HG02943 (cell line): Measurements from ENCODE around the gene LMBR1.
"Not testable (repeated sequence)": the region's sequence is repeated elsewhere in the genome, so short reads cannot be mapped to it uniquely, and the experiment has no call there.

Experiments
- ATAC-seq: cut with Tn5 transposase; IDR thresholded peaks from one replicate; pipeline ENCODE4 v1.9.1; 2021; ENCODE audit warnings: mild to moderate bottlenecking, low read depth, moderate library complexity; ENCODE audit not compliant: unreplicated experiment

The LMBR1 gene

DNA sequence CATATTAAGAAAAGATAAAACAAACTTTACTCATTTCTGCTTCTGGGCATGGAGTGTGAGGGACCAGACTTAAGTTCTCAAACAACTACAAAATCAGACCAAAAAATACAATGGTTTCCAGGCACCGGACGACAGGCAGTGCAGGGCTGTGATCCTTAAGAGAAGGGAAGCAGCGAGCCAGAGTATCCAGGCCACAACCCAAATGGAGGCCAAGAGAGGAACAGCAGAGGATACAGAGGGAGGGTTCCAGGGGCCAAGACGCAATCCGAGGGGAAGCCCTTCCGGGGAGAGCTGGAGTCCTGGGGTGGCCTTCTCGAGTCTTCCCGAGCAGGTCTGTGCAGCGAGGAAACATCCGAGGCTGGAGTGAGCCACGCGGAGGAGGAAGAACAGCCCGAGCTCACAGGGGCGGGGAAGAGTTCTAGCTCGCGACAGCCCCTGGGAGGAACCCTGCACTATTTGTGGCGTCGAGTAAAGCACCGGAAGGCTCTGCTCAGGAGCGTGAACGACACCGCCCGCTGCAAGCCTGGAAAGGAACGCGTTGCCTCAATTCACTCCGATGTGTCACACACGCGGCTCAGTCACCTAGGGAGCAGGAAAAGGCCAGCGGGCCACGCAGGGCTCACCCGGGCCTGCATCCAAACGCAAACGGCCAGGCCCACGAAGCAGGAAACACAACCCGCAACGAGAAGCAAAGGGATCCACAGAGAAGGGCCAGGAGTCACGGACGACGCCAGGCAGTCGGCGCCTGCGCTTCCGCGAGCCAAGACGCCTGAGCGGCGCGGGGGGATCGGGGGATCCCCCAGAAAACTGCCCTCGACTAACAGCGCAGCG lies 253.3 kb downstream of the LMBR1 start:
- peak; percentile 18 for ATAC-seq

DNA sequence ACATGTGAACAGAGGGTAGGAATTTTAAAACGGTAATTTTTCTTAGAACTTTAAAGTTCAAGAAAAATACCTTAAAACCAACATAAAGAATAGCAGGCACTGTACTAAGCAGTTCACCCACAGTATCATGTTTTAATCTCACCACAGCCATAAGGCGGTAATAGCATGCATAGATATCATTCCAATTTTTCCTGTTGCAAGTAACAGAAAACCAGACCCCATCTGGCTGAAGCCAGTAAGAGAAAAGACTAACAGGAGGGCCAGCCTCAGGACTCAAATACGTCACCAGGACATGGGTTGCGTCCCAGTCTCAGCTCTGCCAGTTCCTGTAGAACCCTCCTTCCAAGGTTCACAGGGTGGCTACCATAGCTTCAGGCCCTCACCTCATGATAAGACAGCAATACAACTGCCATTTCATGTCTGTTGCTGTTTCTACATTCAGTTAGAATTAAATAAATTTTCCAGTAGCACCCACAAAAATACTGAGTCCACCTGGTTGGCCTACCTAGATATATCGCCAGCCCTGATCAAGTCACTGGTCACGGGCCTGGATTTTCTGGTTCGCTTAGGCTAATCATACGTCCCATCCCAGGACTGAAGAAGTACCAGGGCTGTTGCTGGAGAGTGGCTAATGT lies 254.4 kb downstream of the LMBR1 start:
- no peak for ATAC-seq

DNA sequence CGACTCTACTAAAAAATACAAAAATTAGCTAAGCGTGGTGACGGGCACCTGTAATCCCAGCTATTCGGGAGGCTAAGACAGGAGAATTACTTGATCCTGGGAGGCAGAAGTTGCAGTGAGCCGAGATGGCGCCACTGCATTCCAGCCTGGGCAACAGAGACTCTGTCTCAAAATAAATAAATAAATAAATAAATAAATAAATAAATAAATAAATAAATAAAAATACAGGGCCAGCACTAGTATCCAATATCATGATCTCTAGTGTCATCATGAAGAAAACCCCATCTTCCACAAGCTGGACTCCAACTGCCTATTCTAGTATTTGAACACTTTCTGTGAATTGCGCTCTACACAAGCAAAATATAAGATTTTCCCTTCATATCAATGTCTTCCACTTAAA lies 255.9 kb downstream of the LMBR1 start:
- not testable (repeated sequence) for ATAC-seq

DNA sequence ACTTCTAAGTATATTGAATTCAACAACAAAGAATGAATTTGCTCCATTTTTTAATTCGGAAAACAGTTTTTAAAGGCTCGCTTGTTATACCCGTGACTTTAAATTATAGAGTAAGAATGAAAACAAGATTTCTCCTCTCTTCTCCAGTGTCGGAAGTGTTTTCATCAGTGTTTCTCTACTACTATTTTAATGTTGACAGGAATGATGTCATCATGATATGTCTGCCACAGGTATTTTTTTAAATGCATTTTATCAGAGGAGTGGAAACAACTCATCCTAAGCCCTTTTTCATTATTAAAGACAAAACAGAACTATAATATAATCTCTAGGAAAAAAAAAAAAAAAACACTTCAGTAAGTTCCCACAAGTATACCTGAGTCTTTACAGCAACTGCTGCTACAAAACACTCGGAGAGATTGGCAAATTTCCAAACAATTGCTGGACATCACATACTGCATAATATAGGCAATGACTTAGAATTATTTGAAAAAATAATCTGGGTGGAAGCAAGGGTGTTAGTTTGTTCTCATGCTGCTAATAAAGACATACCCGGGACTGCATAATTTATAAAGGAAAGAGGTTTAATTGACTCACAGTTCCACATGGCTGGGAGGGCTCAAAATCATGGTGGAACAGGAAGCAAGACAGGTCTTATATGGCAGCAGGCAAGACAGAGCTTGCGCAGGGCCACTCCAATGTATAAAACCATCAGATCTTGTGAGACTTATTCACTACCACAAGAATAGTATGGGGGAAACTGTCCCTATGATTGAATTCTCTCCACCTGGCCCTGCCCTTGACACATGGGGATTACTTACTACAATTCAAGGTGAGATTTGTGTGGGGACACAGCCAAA lies 257.2 kb downstream of the LMBR1 start:
- ATAC-seq, result no peak

DNA sequence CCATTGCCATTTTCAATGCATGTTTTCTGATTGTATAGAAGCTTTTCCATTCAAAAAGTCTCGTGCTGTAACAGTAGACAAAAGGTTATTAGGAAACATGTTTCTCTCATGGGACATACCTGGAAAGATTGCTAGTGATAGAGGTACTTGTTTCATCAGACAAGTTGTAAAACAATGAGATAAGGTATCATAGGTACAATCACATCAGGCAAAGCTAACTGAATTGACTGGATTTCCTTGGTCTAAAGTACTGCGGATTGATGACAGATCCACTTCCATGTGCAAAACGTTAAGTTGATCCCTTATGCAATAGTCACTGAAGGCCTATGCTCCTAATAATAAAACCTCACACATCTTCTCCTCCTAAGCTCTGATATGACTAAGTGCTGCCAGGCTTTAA lies 258.9 kb downstream of the LMBR1 start:
- ATAC-seq, result no peak

DNA sequence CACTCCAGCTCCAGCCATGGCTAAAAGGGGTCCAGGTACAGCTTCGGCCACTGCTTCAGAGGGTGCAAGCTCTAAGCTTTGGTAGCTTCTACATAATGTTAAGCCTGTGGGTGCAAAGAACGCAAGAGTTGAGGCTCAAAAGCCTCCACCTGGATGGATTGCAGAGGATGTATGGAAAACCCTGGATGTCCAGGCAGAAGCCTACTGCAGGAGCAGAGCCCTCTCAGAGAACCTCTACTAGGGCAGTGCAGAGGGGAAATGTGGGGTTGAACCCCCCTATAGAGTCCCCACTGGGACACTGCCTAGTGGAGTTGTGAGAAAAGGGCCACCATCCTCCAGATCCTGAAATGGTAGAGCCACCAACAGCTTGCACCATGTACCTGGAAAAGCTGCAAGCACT lies 263.1 kb downstream of the LMBR1 start:
- ATAC-seq, result no peak

DNA sequence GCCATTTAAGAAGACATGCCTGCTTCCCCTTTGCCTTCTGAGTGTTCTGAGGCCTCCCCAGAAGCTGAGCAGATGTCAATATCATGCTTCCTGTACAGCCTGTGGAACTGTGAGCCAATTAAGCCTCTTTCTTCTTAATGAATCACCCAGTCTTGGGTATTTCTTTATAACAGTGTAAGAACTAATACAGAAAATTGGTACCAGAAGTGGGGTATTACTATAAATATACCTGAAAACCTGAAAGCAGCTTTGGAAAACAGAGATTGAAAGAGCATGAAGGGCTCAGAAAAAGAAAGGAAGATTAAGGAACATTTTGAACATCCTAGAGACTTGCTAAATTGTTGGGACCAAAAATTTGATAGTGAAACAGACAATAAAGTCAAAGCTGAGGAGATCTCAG lies 264.4 kb downstream of the LMBR1 start:
- ATAC-seq, result no peak
